HG03135 (cell line): ENCODE data around the gene TUSC1.
"Not testable (repeated sequence)": the region's sequence is repeated elsewhere in the genome, so short reads cannot be mapped to it uniquely, and the experiment has no call there.

Experiments used
- ATAC-seq: cut with Tn5 transposase; IDR thresholded peaks from one replicate; pipeline ENCODE4 v1.9.1; 2021; ENCODE audit warnings: mild to moderate bottlenecking, moderate library complexity; ENCODE audit not compliant: unreplicated experiment

TUSC1 gene

DNA sequence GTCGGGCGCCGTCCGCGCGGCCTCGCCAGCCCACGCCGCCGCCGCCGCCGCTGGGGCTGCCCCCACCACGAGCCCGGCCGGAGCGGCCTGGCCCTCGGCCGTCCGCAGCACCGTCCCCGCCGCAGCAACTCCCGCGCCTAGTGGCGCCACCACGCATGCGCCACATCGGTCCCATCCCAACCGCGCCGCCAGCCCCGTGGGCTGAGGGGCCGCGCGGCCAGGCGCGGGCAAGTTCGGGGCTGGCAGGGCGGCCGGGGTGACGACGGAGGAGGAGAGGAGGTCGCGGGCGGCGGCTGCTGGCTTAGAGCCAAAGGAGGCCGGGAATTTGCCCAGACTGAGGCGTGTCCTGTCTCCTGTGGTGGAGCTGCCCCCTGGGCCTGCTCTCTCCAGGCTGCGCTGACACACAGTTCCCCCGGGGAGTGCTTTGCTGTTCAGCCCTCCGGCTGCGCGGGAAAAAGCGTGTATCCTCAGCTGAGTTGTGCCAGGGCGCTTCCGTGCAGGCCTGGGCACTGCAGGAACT lies at the start of gene TUSC1:
TSS of gene TUSC1 (minus strand) at position 298 of the 520 bp plus-strand sequence. CDS start at position 166, 132 bp downstream.
- peak; percentile 67 for ATAC-seq

DNA sequence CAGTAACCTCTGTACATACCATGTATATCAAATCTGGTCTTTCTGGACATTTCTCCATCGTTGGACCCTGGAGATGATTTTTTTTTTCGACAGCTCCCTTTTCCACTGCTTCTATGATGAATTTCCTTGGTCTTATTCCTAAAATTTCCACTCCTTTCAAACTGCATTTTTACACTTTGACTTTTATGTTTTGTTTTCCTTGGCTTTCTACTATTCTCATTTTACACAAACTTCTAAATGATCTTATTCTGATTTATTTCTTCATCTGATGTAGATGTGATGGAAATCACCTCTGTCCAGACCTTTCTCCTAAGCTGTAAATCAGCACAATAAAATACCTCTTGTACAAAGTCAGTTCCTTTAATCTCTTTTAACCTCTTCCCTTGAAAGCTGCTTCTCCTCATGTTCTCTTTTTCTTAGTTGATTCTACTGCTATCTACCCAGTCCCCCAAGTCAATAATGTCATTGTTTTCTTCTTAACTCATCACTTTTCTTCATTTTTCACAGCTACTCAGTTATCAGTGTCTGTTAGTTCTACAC lies 48.7 kb upstream of the TUSC1 start:
- no peak for ATAC-seq

- ATAC-seq = no peak
Observed at GRCh38 chr9:25724424-25724823, 46.2 kb upstream of the TUSC1 start.

DNA sequence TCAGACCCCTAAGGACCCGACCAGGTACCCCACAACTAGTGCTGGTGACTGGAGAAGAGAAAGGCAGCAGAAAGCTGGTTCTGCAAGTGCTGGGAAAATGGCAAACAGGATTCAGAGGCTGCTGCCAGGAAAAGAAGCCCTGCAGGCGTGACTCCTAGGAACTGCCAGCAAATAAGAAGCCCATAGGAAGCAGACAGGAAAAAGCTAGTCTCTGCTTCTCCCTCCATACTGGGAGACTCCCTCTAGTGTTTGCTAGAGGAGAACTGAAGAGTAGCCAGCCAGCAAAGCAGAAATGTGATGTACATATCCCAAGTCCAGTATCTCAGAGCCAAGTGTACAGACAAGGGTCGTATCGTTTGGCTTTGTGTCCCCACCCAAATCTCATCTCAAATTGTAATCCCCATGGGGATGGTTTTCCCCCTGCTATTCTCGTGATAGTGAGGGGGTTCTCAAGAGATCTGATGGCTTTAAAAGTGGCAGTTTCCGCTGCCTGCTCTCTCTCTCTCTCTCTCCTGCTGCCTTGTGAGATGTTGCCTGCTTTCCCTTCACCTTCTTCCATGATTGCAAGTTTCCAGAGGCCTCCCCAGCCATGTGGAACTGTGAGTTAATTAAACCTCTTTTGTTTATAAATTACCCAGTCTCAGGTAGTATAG lies 38.1 kb upstream of the TUSC1 start:
- no peak for ATAC-seq

GRCh38 chr9:25709941-25710340 lies 31.7 kb upstream of the TUSC1 start:
- ATAC-seq = no peak

- ATAC-seq = no peak
Observed at GRCh38 chr9:25704800-25705199, 26.6 kb upstream of the TUSC1 start.

- ATAC-seq = no peak
Observed at GRCh38 chr9:25703701-25704357, 25.6 kb upstream of the TUSC1 start.

- no peak for ATAC-seq
Observed at GRCh38 chr9:25702536-25702935, 24.3 kb upstream of the TUSC1 start.

GRCh38 chr9:25700899-25701298 lies 22.7 kb upstream of the TUSC1 start:
- not testable (repeated sequence) for ATAC-seq

DNA sequence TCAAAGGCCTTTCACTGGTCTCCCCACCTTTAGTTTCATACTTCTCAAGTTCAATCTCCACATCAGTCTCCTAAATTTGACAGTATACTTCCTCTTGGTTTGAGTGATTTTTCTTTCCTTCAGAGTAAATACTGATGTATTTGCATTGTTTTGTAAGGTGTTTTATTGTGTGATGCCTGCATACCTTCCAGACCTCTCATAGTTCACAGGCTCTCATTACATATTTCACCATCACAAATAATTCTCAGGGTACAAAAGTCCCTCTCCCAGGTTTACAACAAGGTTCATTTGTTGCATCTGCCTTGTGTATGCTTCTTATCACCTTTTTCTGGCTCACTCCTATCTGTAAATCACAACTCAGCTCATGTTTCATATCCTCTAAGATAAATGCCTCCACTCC lies 22.2 kb upstream of the TUSC1 start:
- no peak for ATAC-seq

DNA sequence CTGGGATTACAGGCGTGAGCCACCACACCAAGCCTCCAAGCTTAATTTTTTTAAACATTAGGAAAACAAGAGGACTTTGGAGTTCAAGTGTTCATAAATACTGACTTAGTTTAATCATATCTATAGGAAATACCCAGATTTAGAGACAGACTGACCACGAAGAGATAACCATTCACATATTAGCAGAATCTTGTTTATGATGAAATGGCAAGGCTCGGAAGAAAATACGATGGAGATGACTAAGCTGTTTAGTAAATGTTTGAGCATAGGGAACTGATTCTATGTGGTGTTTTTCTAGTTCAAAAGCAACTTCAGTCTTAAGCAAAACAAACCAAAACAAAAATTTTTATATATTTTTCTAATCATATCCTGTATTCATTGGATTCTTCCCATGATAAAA lies 13.5 kb upstream of the TUSC1 start:
- ATAC-seq = no peak

GRCh38 chr9:25684321-25684720 lies 6.1 kb upstream of the TUSC1 start:
- no peak for ATAC-seq

DNA sequence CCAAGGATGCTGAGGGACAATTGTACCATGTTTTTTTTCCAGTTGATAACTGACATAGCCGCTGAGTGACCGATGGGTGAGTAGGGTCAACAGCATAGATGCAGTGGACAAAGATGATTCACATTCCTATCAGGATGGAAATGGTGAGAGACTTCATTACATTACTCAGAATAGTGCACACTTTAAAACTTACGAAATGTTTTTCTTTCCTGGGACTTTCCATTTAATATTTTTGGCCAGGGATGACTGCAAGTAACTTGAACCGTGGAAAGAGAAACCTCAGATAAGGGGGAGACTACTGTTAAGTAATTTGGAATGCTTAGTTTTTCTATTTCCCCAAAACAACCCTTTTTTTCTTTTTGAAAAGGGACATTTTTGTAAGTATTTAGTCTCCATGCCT lies 3.0 kb upstream of the TUSC1 start:
- no peak for ATAC-seq

- ATAC-seq = no peak
Observed at GRCh38 chr9:25678846-25679360, 659 bp upstream of the TUSC1 start.

- ATAC-seq = peak; percentile 53
Observed at GRCh38 chr9:25677301-25678146, 720 bp downstream of the TUSC1 start.

DNA sequence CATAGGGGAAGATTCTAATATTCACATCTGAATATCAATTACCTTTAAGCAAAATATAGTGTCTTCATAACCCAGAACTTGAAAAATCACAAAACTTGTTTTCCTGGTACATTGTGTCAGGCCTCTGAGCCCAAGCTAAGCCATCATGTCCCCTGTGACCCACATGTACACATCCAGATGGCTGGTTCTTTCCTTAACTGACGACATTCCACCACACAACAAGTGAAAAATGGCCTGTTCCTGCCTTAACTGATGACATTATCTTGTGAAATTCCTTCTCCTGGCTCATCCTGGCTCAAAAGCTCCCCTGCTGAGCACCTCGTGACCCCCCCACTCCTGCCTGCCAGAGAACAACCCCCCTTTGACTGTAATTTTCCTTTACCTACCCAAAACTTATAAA lies 2.4 kb downstream of the TUSC1 start:
- not testable (repeated sequence) for ATAC-seq

DNA sequence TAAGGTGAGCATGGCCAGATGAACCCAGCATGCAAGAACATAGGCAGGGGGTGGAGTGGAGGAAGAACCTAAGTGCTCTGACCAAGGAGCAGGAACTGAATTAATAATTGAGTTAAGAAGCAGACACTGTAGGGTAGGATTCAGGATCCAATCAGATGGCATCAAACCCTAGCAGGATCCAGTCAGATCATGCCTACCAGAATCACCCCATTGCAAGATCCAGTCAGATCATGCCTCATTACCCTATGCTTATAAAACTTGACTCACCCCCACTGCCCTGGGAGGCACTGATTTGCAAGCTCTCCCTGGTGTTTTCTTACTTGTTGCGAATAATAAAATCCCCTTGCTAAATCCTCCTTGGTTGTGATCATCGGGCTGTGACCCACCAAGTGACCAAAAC lies 19.7 kb downstream of the TUSC1 start:
- ATAC-seq = no peak

GRCh38 chr9:25654417-25654816 lies 23.8 kb downstream of the TUSC1 start:
- no peak for ATAC-seq

GRCh38 chr9:25648116-25648515 lies 30.1 kb downstream of the TUSC1 start:
- no peak for ATAC-seq

DNA sequence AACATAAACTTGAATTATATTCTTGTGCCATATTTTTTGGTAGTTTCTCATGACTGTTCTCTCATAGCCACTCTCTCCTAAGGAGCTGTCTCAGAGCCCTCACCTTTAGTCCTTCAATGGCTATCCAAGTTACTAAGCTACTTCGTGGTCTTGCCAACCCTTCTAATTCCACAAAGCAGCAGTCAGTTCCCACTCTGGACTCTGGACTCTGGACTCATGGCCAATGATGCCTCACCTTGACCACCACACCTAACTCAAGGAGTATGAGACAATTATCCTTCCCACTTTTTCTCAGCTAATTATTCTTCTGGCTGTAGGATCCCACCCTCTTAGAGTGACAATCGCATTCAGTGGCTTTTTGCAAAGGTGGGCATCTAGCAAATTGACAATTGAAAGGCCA lies 42.2 kb downstream of the TUSC1 start:
- ATAC-seq = no peak

GRCh38 chr9:25629231-25629630 lies 49.0 kb downstream of the TUSC1 start:
- ATAC-seq = no peak
